ENCODE measurements around the gene CSKMT.
A peak's percentile ranks its signal among the peaks of the same experiment; 100 is the strongest.
"Not testable (repeated sequence)": the region's sequence is repeated elsewhere in the genome, so short reads cannot be mapped to it uniquely, and the experiment has no call there.

Gene CSKMT

DNA sequence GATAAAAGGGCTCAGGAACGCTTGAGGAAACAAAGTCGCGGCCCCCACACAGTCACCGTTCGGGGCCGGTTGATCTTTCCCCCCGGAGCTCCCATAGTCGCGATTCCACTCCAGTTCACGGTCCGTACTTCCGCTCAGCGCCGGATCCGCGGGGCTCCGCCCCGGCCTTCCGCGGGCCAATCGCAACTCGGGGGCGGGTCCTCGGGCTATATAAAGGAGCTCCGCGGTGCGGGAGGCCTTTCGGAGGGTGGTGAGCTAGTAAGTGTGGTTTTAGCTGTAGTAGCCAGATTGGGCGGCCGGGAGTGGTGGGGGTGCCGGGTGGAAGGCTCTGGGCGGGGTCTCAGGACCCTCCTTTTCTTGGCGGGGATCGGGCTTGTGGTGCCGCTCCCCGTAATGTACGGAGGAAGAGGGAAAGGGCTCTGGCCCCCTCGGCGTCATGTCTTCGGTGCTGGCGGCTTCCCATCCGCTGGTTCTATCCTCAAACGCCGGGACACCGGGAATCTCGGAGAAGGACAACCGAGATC is at the start of gene CSKMT, which contains the start of gene C11orf98:
TSS of gene CSKMT (plus strand) at position 238 of the 524 bp plus-strand sequence. CDS start 568 bp downstream, outside the sequence.
TSS of gene C11orf98 (minus strand) at position 136 of the 524 bp plus-strand sequence. CDS start at position 95, 41 bp downstream.
- peaks cover 43% of the 10 kb centered on the region for H3K4me1 Mint-ChIP-seq (ENCODE audit: low read depth)
- peaks cover 91% of the 10 kb centered on the region for H3K36me3 Mint-ChIP-seq (ENCODE audit: low read depth)
- peak within 1 kb of the TSS; percentile 97 for H3K27ac Mint-ChIP-seq
- H3K9me3 Mint-ChIP-seq: no peaks in the 10 kb centered on the region
- no peaks in the 10 kb centered on the region for H3K27me3 Mint-ChIP-seq
- DNase-seq: peak; percentile 99
- peak within 1 kb of the TSS; percentile 98 for H3K4me3 Mint-ChIP-seq

GRCh38 chr11:62615521-62615920 is 49.6 kb upstream of the CSKMT start:
- no peaks in the 10 kb centered on the region for H3K27me3 Mint-ChIP-seq
- peak overlapping the region; percentile 91 for H3K27ac Mint-ChIP-seq
- no peaks in the 10 kb centered on the region for H3K9me3 Mint-ChIP-seq
- H3K4me1 Mint-ChIP-seq (ENCODE audit: low read depth): peaks cover 52% of the 10 kb centered on the region
- no peak overlapping the region for H3K4me3 Mint-ChIP-seq
- DNase-seq: no peak
- H3K36me3 Mint-ChIP-seq (ENCODE audit: low read depth): peaks cover 72% of the 10 kb centered on the region

GRCh38 chr11:62616957-62617356 is 48.2 kb upstream of the CSKMT start:
- Mint-ChIP-seq H3K4me1 (ENCODE audit: low read depth) (peaks cover 48% of the 10 kb centered on the region), H3K27ac (peak overlapping the region; percentile 76), H3K36me3 (ENCODE audit: low read depth) (peaks cover 69% of the 10 kb centered on the region)
- DNase-seq, H3K9me3 Mint-ChIP-seq, H3K27me3 Mint-ChIP-seq, H3K4me3 Mint-ChIP-seq: not testable (repeated sequence)

DNA sequence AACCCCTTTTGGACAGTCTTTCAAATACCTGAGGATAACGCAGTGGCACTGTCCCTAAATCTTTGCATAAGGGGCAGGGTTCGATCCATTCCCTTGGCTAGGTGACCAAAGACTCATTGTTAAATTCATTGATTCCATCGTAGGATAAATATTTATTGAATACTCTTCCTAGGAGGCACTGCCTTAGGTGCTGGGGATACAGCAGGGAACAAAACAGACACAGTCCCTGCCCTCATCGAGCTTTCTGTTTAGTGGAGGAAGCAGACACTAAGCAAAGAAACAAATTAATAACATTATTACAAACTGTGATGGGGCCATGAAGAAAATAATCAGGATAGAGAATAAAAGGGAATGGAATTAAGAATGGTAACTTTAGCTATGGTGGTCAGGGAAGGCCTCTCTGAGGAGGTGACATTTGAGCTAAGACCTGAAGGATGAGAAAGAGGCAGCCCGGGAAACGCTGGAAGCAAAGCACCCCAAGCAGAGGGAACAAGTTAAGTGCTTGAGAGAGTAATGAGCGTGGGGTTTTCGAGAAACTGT is 44.0 kb upstream of the CSKMT start:
- peaks cover 83% of the 10 kb centered on the region for H3K36me3 Mint-ChIP-seq (ENCODE audit: low read depth)
- H3K27ac Mint-ChIP-seq: peak overlapping the region; percentile 95
- no peak for DNase-seq
- no peaks in the 10 kb centered on the region for H3K27me3 Mint-ChIP-seq
- H3K4me1 Mint-ChIP-seq (ENCODE audit: low read depth): peaks cover 31% of the 10 kb centered on the region
- peak overlapping the region; percentile 91 for H3K4me3 Mint-ChIP-seq
- no peaks in the 10 kb centered on the region for H3K9me3 Mint-ChIP-seq

- Mint-ChIP-seq H3K4me1 (ENCODE audit: low read depth) (peaks cover 26% of the 10 kb centered on the region), H3K4me3 (peak within 1 kb of the TSS; percentile 91), H3K9me3 (no peaks in the 10 kb centered on the region), H3K27me3 (no peaks in the 10 kb centered on the region), H3K36me3 (ENCODE audit: low read depth) (peaks cover 83% of the 10 kb centered on the region), H3K27ac (peak within 1 kb of the TSS; percentile 95)
- DNase-seq: peak; percentile 96
These were observed 43.3 kb upstream of the CSKMT start, which contains the start of gene B3GAT3 for GRCh38 chr11:62621567-62622470. B3GAT3 (minus strand) TSS chr11:62621986; CDS start chr11:62621947, 39 bp downstream.

DNA sequence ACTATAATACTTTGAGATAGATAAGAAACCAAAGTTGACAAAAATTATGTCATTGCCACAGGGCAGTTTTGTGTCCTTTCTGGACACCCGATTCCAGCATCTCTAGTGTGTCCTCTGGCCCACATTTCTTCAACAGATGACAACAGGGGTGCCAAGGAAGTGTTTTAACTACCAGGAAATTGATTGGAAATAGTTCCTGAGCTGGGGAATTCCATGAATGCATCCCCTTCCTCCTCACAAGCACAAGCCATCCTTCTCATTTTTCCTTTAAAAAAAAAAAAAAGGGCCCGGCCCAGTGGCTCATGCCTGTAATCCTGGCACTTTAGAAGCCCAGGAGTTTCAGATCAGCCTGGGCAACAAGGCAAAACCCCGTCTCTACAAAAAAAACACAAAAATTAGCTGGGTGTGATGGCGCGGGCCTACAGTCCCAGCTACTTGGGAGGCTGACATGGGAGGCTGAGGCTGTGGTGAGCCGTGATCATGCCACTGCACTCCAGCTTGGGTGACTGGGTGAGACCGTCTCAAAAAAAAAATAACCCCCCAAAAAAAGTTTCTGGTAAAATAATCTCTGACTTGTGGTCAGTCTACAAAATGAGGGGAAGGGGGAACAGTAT is 42.5 kb upstream of the CSKMT start:
- H3K27ac Mint-ChIP-seq: peak overlapping the region; percentile 93
- no peaks in the 10 kb centered on the region for H3K9me3 Mint-ChIP-seq
- H3K4me1 Mint-ChIP-seq (ENCODE audit: low read depth): peaks cover 26% of the 10 kb centered on the region
- H3K36me3 Mint-ChIP-seq (ENCODE audit: low read depth): peaks cover 84% of the 10 kb centered on the region
- peak overlapping the region; percentile 91 for H3K4me3 Mint-ChIP-seq
- no peaks in the 10 kb centered on the region for H3K27me3 Mint-ChIP-seq
- no peak for DNase-seq

DNA sequence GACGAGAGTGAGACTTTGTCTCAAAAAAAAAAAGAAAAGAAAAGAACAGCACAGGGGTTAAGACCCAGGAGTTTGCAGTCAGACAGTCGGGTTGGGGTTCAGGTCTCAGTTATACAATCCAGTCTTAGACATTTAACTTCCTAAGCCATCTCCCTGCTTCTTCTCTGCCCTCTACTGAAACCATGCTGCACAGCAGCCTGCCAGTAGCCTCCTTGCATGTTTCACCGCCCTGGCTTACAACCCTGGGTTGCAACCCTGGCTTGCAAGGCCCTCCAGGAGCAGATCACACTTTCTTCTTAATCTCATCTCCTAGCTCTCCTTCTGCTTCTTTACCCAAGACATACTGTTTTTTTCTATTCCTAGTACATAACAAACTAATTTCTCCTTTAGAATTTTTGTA is 37.4 kb upstream of the CSKMT start:
- no peak for DNase-seq
- H3K27ac Mint-ChIP-seq: no peak overlapping the region
- H3K4me3 Mint-ChIP-seq: no peak overlapping the region
- no peaks in the 10 kb centered on the region for H3K4me1 Mint-ChIP-seq (ENCODE audit: low read depth)
- no peaks in the 10 kb centered on the region for H3K9me3 Mint-ChIP-seq
- no peaks in the 10 kb centered on the region for H3K27me3 Mint-ChIP-seq
- peaks cover 92% of the 10 kb centered on the region for H3K36me3 Mint-ChIP-seq (ENCODE audit: low read depth)

GRCh38 chr11:62632492-62632891 is 32.6 kb upstream of the CSKMT start:
- DNase-seq: no peak
- Mint-ChIP-seq H3K36me3 (ENCODE audit: low read depth) (peaks cover 96% of the 10 kb centered on the region), H3K27me3 (no peaks in the 10 kb centered on the region), H3K27ac (peak overlapping the region; percentile 82), H3K9me3 (no peaks in the 10 kb centered on the region), H3K4me1 (ENCODE audit: low read depth) (peaks cover 14% of the 10 kb centered on the region), H3K4me3 (no peak overlapping the region)

DNA sequence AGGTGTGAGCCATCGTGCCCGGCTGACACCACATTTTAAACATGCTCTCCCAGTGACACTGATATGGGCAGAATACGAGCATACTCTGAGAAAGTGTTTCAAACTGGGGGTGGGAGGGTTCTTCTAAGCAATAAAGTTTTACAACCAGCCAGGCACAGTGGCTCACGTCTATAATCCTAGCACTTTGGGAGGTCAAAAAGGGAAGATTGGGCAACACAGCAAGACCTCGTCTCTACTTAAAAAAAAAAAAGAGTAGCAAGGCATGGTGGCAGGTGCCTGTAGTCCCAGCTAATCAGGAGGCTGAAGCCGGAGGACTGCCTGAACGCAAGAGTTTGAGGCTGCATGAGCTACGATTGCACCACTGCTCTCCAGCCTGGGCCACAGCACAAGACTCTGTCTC is 20.9 kb upstream of the CSKMT start:
- Mint-ChIP-seq H3K36me3 (ENCODE audit: low read depth) (peaks cover 78% of the 10 kb centered on the region), H3K4me3 (peak overlapping the region; percentile 98), H3K27ac (peak overlapping the region; percentile 76), H3K4me1 (ENCODE audit: low read depth) (peaks cover 48% of the 10 kb centered on the region), H3K27me3 (no peaks in the 10 kb centered on the region), H3K9me3 (no peaks in the 10 kb centered on the region)
- DNase-seq: no peak

DNA sequence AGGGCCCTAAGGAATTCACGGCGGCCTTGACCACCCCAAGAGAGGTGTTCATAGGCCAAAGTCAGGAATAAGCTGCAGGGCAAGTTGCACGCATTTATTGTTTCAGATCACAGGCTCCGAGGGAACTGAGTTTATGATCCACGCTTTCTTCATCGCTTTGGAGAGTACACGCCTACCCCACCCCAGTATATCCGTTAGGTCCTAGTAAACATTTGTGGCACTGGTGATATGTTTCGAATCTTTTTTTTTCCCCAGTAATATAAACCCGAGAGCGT is 19.5 kb upstream of the CSKMT start:
- H3K27ac Mint-ChIP-seq: peak overlapping the region; percentile 98
- no peaks in the 10 kb centered on the region for H3K27me3 Mint-ChIP-seq
- peak overlapping the region; percentile 98 for H3K4me3 Mint-ChIP-seq
- peaks cover 40% of the 10 kb centered on the region for H3K4me1 Mint-ChIP-seq (ENCODE audit: low read depth)
- H3K9me3 Mint-ChIP-seq: no peaks in the 10 kb centered on the region
- peak; percentile 43 for DNase-seq
- peaks cover 81% of the 10 kb centered on the region for H3K36me3 Mint-ChIP-seq (ENCODE audit: low read depth)

DNA sequence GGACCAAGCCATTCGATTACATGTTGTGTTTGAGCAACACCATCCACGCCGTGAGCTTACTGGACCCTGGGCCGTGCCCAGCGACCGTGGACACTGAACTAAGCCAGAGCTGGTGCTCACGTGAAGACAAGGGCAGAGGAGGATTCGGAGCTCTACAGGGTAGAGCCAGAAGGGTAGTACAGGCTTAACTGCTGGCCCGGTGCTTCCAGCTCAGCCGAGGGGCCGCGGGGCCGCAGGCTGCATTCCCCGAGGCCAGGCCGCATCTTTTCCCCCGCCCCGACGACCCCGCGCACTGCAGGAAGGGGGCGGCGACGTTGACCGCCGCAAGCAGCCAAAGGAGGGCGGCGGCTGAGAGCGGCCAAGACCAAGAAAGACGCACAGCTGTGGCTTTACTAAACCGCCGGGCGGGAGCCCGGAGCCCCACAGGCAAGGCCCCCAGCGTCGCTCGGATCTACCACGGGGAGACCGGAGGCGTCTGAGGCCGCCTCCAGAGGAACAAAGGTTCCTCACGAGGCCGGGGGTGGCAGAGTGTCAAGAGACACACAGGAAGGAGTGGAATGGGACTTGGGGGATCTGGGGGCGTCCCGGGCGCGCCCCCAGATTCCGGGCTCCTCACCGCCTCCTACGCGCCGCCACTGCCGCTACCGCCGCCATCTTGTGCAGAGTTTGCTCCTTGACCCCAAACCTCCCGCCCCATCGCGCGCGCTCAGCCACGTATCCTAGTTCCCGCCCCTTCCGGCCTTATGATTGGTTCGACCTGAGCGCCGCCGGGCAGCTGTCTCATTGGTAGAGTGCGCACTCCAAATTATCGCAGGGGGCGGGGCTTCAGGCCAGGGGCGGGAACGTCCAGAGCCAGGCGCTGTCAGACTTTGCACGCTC is 18.9 kb upstream of the CSKMT start, which contains the start of gene GANAB:
TSS of gene GANAB (minus strand) at position 668 of the 879 bp plus-strand sequence. CDS start at position 654, 14 bp downstream.
- H3K27me3 Mint-ChIP-seq: no peaks in the 10 kb centered on the region
- H3K4me3 Mint-ChIP-seq: peak within 1 kb of the TSS; percentile 98
- H3K9me3 Mint-ChIP-seq: no peaks in the 10 kb centered on the region
- H3K4me1 Mint-ChIP-seq (ENCODE audit: low read depth): peaks cover 39% of the 10 kb centered on the region
- H3K27ac Mint-ChIP-seq: peak within 1 kb of the TSS; percentile 98
- peak; percentile 99 for DNase-seq
- H3K36me3 Mint-ChIP-seq (ENCODE audit: low read depth): peaks cover 81% of the 10 kb centered on the region

DNA sequence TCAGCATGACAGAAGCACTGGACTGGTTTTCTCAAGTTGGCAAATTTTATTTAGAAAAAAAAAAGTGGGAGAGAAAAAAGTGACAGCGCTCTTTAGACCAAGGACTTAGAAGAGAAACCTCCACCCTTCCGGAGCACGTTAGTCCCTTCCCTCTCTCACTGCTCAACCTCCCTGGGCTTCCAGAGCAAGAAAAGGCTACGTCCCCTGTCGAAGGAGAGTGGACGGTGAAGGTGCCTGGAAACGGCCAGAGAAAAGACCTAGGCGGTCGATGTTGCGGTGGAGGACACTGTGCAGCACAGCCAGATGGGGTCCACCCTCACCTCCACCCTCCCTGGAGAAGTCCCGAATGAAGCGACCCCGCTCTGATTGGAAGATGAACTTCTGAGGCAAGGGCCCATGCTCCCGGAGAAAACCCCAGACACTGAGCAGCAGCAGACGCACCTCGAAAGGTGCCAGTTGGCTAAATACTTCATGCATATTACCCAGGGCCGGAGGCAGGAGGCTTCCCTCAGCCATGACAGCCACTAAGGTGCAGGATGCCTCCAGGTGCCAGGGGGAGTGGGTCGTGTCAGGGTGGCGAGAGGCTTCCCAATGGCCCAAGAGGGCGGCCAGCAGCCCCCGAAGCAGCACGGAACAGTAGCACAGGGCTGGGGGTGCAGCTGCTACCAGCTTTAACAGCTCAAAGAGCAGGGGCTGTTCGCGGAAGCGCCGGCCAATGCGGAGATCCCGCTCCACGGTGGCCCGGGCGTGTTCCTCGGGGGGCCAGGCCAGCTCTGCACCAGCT is 18.1 kb upstream of the CSKMT start:
- H3K27me3 Mint-ChIP-seq: no peaks in the 10 kb centered on the region
- H3K36me3 Mint-ChIP-seq (ENCODE audit: low read depth): peaks cover 78% of the 10 kb centered on the region
- H3K27ac Mint-ChIP-seq: peak overlapping the region; percentile 98
- DNase-seq: no peak
- no peaks in the 10 kb centered on the region for H3K9me3 Mint-ChIP-seq
- H3K4me3 Mint-ChIP-seq: peak overlapping the region; percentile 98
- peaks cover 40% of the 10 kb centered on the region for H3K4me1 Mint-ChIP-seq (ENCODE audit: low read depth)

DNA sequence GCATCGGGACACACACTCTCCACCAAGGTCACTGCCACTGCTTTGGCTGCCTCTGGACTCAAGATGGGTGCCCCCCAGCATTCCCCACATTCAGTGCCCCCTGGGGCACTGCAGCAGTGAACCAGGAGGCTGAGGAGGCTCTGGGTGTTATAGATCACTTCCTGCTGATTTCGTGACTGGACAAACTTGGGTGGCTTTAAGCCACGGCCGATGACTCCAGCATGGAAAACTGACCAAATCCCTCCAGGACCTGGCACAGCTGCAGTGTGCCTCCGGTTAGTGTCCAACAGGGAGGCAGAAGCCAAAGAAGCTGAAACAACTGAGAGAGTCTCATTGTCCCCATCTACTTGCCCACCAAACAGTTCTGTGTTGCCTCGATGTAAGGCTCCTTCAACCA is 17.5 kb upstream of the CSKMT start:
- Mint-ChIP-seq H3K4me3 (no peak overlapping the region), H3K36me3 (ENCODE audit: low read depth) (peaks cover 79% of the 10 kb centered on the region), H3K9me3 (no peaks in the 10 kb centered on the region), H3K27me3 (no peaks in the 10 kb centered on the region), H3K4me1 (ENCODE audit: low read depth) (peaks cover 41% of the 10 kb centered on the region), H3K27ac (peak overlapping the region; percentile 98)
- no peak for DNase-seq

Measured in activated T-cell treated with anti-CD3 and anti-CD28 coated beads, Interleukin-2, amount 50 U/mL, for 24 hours (primary cell).